HL-60/S4 treated with phorbol 12-myristate 13-acetate at 8.2 ng/mL for 4 days and 3 days (cell line): ENCODE data around the gene SLC6A13.

Source experiments
- in situ Hi-C: fragments of 300-500 bp; cut with MboI; formaldehyde crosslinking; loops from 2 replicates; pipeline ENCODE4 v1.15.0; 2022; ENCODE audit warnings: low sequenced_read_pairs

Gene SLC6A13

DNA sequence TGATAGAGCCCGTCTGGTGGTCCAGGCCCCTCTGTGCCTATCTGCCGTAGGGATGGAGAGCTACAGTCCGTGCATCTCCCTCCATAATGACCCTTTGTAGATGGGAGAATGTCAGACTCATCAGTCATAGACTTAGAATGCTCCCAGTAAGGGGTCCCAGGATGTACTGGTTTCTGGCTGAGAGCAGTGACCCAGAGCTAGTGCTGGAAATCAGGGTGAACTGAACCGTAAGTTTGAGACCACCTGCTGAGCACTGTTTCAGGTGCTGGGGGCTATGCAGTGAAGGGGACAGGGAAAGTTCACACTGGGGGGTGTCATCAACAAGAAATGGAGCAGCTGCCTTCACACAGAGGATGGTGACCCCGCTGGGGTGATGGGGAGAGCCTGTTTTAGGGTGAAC, 82.8 kb downstream of the SLC6A13 start:
- in situ Hi-C loops: no loop called here

DNA sequence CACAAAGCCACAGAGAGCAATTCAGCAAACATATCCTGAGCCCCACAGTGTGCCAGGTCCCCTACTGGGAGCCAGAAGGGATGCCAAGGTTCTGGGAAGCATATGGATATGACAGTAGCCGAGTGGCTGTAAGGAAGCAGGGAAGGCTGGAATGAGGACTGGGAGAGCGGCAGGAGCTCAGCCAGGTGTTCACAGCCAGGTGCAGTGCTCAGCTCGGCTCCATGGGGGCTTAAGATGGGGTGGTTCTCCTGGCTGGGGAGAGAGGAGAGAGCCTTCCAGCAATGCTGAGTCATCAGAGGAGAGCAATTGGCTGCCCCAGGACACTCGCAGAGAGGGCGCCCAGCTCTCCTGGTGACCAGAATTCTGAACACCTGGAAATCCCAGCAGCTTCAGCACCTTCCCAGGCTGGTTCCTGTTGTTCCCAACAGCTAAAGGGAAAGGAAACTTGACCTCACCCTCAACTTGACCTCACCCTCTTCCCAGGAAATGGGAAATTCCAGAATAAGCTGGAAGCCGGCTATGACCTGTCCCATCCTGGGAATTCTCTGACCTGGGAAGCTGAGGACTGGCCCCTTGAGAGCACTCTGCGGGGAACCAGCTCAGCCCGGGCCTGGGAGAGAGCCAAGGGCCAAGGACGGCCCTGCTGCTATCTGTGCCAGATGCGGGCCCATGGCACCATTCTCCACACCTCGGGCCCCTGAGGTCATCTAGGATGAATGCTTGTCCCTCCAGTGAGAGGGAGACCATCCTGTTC, 83.3 kb downstream of the SLC6A13 start:
- in situ Hi-C loops: no loop called here

DNA sequence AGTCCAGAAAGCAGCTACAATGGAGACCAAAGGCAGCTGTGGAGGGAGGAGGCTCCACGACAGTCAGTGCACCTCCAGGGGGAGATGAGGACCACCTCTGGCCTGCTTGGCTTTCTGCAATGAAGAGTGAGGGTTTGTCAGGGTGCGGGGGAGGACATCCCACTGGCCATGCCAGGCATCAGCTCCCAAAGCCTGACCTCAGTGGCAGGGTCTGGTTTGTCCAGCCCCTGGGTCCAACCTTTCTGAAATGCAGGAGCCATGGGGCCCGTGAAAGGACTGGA, 83.9 kb downstream of the SLC6A13 start:
- in situ Hi-C loops: no loop called here

DNA sequence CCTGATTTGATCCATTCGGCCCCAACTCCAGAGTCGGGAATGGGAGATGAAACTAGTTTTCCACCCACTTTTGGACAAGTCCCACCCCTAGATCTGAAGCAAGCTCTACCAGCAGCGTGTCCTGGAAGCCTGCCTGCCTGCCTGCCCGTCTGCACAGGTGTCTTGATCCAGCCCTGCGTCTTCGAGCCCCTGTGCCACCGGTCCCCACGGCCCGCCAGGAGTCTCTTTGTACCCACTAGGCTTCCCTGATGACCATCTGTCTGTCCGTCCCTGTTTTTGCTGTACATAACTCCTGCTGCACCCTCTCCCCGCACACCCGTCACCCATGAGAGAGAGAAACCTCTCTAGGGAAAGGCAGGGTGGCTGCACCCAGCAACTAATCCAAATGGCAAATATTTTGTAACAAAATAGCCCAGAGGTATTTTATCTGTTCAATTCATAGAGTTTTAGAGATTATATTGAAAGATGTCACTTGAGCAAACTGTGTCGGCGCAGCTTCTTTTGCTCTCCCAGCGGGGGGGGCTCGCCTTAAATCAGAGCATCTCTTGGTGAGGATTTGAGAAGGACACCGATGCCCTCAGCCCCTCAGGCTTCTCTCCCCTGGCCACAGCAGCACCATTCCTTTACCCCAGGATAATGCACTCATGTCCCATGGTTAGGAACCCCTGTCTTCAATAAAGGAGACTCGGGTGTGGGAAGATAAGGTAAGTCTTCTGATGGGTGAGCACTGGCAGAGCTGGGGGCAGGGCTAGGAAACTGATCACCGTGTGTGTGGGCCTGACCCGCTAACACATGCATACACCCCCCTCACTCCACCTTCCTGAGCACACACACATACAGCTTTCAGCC, 84.4 kb downstream of the SLC6A13 start:
- in situ Hi-C loops: no loop called here

DNA sequence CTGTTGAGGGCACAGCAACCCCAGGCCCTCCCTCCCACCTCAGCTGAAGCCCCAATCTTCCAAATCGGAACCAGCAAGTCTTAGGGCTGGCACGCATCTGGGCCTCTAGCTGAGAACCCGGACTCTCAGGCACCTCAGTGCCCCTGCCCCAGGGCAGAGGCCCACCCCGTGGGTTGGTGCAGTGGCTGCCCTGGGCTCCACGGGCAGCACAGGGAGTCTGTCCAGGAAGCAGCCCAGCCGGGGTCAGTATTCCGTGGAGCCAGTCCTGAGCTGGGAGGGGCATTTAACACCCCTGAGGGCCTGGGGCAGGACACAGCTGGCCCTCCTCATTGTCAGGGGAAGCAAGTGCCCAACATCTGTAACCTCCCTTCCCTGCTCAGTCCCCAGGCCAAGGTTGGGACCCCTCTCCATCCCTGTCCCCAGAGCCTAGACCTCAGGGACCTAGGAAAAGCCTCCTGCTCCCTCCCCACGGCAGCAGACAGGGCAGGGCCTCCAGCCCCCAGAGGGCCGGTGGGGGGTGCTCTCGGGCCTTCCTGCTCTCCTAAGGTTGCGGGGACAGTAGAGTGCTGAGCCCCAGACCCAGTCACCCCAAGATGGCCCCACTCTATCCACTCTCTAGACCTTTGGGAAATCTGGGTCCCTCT, 85.2 kb downstream of the SLC6A13 start:
- in situ Hi-C loops: no loop called here

DNA sequence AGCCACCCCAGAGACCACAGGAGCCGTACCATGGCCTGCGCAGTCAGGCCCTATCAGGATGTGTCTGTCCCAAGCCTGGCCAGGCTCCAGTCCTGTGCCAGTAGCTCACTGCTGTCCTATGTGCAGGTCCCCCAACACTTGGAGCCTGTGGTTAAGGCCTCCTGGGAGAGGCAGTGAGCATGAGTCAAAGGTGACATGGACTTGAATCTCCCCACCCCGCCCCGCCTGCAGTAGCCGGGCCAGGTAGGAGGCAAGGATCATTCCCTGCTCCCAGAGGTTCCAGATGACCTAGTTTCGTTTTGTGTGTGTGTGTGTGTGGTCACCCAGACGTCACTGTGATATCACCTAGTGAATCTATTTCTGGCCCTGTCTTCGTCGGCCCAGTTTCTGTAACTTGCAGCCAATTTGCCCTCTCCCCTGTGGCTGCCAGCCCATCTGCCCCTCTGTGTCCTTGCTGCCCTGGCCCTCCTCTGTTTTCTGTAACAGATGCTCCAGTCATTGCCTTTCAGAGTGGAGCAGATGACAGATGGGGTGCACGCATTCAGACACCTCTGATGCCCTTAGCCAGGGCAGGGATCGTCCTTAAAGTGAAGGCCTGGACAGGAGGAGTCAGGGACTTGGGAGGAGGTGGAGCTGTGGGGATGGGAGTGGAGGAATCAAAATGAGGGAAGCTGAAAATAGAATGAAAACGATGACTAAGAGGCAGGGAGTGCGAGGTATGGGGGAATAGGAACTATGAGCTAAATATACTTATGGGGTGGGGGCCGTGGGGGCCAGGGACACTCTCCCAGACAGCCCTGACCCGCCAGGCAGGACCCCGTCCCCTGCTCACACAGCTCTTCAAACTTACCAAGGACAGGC, 86.1 kb downstream of the SLC6A13 start:
- in situ Hi-C loops: no loop called here

DNA sequence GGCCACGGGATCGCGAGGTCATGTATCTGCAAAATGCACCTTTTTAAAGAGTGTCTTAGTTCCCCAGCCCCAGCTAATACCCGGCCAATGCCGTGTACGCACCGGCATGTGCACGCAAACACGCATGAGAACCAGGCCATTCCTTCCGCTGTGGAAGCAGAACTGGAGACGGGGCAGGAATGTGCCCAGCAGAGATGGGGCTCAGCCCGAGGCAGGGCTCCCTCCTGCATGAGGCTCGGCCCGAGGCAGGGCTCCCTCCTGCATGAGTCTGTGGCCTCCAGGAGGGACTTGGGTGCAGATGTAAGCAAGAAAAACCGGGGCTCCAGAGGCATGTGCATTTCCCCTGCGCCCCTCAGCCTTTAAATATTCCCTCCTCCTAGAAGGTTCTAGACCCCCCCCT, 86.9 kb downstream of the SLC6A13 start:
- in situ Hi-C loops: no loop called here

DNA sequence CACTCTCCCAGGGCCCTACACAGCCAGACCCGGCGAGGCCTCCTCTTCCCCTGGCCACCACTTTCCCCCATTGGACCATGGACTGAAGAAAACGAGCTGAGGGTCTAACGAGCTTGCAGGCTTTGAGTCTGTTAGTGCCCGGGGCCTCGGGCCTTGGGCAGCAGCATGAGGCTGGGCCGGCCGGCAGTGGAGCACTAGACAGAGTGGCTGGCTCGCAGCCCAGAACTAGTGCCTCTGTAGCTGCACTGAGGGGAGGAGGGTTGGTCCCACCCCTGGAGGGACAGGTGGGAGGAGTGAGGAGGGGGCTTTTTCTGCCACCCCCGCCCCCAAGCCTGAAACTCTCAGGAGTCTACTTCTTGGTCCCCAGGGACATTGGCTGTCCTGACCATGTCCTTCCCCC, 87.4 kb downstream of the SLC6A13 start:
- in situ Hi-C loops: no loop called here

DNA sequence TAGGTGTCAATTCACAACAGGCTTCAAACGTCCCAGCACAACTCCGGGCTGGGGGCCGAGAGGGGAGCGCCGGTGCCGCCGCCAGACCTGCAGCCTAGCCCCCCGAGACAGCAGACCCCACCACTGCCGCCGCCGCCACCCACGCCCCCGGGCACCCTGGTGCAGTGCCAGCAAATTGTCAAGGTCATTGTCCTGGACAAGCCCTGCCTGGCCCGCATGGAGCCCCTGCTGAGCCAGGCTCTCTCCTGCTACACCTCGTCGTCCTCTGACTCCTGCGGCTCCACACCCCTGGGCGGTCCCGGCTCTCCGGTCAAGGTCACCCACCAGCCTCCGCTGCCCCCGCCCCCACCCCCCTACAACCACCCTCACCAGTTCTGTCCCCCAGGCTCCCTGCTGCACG, 88.0 kb downstream of the SLC6A13 start:
- in situ Hi-C loops: no loop called here

DNA sequence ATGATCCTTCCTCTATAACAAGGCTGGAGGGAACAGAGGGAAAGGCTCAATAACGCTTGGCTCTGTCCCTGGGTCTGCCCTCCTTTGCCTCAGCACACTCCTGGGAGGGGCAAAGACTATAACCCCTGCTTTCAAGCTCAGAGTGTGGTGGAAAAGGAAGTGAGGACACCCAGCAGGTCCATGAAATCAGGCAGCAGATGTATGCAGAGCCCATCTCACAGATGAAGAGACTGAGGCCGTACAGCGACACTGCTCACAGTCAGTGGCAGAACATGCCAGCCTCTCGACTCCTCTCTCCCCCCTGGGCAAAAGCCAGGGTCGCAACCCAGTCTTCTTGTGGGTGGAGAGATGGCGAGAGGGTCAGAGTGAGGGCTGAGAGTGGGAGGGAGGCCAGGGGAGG, 88.5 kb downstream of the SLC6A13 start:
- in situ Hi-C loops: no loop called here

DNA sequence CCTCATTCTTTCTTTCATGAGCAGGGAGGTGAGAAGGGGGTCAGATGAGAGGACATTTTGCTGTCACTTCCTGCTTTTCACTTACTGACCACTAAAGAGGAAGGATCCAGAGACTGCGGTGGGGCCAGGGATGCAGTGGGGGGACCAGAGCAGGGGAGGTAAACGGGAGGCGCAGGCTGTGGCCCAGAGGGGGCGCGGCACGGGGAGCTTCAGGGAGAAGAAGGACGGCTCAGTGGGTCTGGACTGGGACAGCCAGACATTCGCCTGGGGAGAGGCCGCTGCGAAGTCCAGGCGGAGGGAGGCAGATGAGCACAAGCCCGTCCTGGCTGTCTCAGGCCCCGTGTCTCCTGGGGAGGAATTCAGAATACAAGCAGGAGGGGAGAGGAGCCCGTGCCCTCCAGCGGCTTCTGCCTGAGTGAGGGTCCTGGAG, 89.9 kb downstream of the SLC6A13 start:
- in situ Hi-C loops: no loop called here

DNA sequence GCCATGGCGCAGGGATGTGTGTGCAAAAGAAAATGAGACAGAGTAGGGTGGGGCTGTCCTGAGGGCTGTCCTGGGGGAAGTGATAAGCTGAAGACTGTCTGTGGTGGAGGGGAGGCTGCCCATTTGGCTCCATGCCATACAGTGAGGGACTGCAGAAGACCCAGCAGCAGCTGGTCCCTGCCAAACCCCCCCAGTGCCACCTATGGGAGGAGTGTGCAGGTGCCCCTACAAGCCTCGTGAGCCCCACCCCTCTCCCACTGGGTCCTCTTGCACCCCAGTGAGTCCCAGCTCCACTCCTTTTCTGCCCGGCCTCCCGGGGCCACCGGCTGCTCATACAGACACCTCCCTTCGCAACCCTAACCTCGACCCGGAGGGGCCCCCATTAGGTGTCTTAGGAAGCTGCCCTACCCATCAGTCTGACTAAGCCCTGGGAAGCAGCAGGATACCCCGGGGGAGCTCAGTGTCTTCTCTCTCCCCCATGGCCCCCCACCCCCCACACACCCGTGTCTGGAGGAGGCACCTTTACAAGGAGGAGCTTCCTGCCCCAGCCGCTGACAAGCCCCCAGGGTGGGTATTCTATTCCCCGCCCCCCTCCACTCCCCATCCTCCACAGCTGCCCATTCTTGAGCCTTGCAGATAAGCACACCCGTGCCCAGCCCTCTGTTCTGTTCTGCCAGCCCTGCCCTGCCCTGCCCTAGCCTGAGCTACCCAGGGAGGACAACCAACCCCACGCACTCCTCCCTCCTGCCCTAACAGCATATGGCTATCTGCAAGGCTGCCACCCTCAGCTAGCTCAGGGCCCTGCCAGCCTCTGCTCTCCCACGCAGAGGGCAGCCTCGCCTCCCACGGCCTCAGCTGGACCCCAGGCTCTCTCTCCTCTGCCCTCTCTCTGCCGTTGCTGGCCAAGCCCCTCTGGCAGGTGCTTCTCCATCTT, 90.6 kb downstream of the SLC6A13 start:
- in situ Hi-C loops: no loop called here

DNA sequence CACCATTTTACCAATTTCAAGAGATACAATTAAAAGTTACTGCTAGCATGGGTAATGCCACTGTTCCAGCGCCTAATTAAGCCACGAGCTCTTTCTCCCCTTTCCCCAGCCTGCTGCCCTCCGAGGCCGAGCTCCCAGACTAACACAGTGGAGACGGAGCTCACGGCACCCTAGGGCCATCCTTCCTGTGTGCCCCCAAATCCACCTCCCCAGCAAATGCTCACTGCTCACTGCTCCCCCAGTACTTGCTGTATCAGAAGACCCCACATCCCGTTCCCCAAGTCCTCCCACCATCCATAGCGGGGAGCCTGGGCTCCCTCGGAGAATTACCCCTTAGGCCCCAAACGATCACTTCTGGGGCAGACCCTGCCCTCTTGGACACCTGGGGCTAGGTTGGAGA, 91.4 kb downstream of the SLC6A13 start:
- in situ Hi-C loops: no loop called here
